ENCODE measurements around the gene MEGF11.

The MEGF11 gene

DNA sequence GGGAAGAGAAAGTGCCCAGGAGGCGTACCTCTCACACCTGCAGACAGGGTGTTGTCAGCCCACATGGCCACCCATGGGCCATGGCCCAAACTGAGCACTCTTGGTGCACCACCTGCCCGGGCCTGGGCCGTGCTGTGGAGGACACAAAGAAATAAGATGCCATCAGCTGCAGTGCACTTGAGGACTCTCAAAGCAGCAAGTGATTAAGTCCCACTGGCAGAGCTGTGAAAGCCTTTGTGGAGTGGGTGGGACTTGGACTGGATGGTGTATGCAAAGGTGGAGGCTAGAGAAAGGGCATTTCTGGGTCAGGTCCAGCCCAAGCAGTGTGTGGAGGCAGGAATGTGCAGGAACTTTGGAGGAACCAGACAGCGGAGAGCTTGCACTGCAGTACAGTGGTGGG lies 122.3 kb downstream of the MEGF11 start:
- H3K9ac ChIP-seq (ENCODE audit: low read depth, low read length): no peak overlapping the region
- no peak overlapping the region for H3K4me3 ChIP-seq (ENCODE audit: low read depth, low read length)
- no peaks in the 10 kb centered on the region for H3K36me3 ChIP-seq (ENCODE audit: control insufficient read depth, insufficient read depth, low read length)
- no peaks in the 10 kb centered on the region for H3K27me3 ChIP-seq (ENCODE audit: control insufficient read depth, insufficient read depth, low read length)
- H3K4me1 ChIP-seq (ENCODE audit: control insufficient read depth, insufficient read depth, low read length): peaks cover 1% of the 10 kb centered on the region
- H3K9me3 ChIP-seq (ENCODE audit: control insufficient read depth, insufficient read depth, low read length): no peaks in the 10 kb centered on the region

DNA sequence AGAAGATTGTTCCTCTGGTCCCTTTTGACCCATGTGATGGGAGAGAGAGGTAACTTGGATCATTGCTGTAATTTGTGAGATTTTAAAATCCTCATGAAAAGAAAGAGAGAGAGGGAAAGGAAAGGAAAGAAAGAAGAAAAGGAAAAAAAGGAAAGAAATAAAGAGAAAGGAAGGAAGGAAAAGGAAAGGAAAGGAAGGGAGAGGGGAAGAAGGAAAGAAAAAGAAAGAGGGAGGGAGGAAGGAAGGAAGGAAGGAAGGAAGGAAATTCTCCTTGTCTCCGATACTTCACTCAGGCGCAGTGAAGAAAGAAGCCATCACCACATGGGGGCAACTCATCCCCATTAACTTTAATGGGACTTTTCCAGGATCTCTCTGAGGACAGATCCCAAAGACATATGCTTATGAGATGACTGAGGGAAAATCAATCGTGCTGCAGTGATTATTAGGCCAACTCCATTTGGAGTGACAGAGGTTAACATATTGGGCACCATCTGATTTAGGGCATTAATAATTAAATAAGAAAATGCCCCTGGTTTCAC lies 123.0 kb downstream of the MEGF11 start:
- H3K36me3 ChIP-seq (ENCODE audit: control insufficient read depth, insufficient read depth, low read length): no peaks in the 10 kb centered on the region
- H3K4me1 ChIP-seq (ENCODE audit: control insufficient read depth, insufficient read depth, low read length): peaks cover 3% of the 10 kb centered on the region
- H3K4me3 ChIP-seq (ENCODE audit: low read depth, low read length): no peak overlapping the region
- H3K9me3 ChIP-seq (ENCODE audit: control insufficient read depth, insufficient read depth, low read length): no peaks in the 10 kb centered on the region
- H3K9ac ChIP-seq (ENCODE audit: low read depth, low read length): no peak overlapping the region
- H3K27me3 ChIP-seq (ENCODE audit: control insufficient read depth, insufficient read depth, low read length): no peaks in the 10 kb centered on the region

DNA sequence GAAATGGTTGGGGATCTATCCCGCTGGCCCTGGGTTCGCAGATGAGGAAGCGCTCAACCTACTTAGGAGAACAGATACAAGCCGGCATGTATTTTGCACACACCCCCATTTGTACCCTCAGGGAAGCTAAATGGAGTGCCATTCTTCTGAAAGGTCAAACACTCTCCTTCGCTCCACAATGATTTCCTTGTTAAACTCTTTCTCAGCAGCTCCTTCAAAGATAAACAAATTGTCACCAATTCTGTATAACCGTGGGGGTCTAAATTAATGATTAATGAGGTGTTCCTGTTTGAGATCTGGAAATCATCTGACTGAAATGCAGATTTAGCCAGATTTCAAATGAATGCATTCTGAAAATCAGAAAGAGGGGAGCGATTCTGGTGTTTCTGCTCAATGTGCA lies 124.0 kb downstream of the MEGF11 start:
- H3K9me3 ChIP-seq (ENCODE audit: control insufficient read depth, insufficient read depth, low read length): no peaks in the 10 kb centered on the region
- peaks cover 3% of the 10 kb centered on the region for H3K4me1 ChIP-seq (ENCODE audit: control insufficient read depth, insufficient read depth, low read length)
- no peaks in the 10 kb centered on the region for H3K36me3 ChIP-seq (ENCODE audit: control insufficient read depth, insufficient read depth, low read length)
- no peak overlapping the region for H3K4me3 ChIP-seq (ENCODE audit: low read depth, low read length)
- no peaks in the 10 kb centered on the region for H3K27me3 ChIP-seq (ENCODE audit: control insufficient read depth, insufficient read depth, low read length)
- no peak overlapping the region for H3K9ac ChIP-seq (ENCODE audit: low read depth, low read length)

DNA sequence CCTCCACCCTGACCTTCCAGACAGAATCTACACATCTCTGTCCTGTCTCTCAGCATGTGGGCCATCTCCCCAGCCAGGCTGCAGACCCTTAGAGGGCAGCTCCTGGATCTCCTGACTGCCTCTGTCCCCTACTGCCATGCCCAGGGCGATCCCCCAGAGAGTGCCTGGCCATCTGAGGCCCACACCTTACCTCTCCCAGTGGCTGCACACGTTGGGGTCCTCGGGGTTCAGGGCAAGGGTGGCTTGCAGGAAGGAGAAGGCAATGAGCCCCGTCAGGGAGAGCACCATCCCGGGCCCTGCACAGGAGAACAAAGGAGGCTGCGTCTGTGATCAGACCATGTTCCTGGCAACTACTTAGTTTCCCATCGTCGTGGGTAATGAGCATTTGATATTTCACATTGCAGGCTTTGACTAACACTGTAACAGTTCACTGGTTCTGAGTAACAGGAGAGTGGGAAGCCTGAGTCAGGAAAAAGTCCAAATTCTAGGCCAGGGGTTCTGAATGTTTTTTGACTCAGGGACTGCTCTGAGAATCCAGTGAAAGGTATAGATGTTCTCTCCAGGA lies 125.4 kb downstream of the MEGF11 start:
- H3K9me3 ChIP-seq (ENCODE audit: control insufficient read depth, insufficient read depth, low read length): no peaks in the 10 kb centered on the region
- H3K4me3 ChIP-seq (ENCODE audit: low read depth, low read length): no peak overlapping the region
- no peak overlapping the region for H3K9ac ChIP-seq (ENCODE audit: low read depth, low read length)
- H3K27me3 ChIP-seq (ENCODE audit: control insufficient read depth, insufficient read depth, low read length): no peaks in the 10 kb centered on the region
- H3K4me1 ChIP-seq (ENCODE audit: control insufficient read depth, insufficient read depth, low read length): peaks cover 3% of the 10 kb centered on the region
- H3K36me3 ChIP-seq (ENCODE audit: control insufficient read depth, insufficient read depth, low read length): no peaks in the 10 kb centered on the region

DNA sequence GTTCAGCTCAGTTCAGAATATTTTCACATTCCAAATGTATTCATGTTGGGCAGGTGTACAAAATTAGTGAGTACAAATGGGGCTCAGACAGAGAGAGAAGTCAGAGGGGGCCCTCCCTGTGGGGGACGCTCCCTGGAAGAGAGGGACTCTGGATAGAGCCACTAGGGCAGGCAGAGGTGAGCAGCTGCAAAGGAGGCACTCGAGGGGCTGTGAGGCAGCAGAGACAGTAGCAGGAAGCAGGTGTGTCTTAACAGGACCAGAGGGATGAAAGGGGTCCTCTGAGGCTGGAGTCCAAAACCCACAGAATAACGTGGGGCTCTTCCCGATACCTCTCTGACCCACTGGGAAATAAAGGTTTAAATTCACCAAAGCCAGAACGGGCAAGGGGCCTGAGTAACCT lies 127.1 kb downstream of the MEGF11 start:
- H3K36me3 ChIP-seq (ENCODE audit: control insufficient read depth, insufficient read depth, low read length): no peaks in the 10 kb centered on the region
- no peaks in the 10 kb centered on the region for H3K27me3 ChIP-seq (ENCODE audit: control insufficient read depth, insufficient read depth, low read length)
- H3K4me3 ChIP-seq (ENCODE audit: low read depth, low read length): no peak overlapping the region
- no peak overlapping the region for H3K9ac ChIP-seq (ENCODE audit: low read depth, low read length)
- no peaks in the 10 kb centered on the region for H3K9me3 ChIP-seq (ENCODE audit: control insufficient read depth, insufficient read depth, low read length)
- H3K4me1 ChIP-seq (ENCODE audit: control insufficient read depth, insufficient read depth, low read length): peaks cover 3% of the 10 kb centered on the region

DNA sequence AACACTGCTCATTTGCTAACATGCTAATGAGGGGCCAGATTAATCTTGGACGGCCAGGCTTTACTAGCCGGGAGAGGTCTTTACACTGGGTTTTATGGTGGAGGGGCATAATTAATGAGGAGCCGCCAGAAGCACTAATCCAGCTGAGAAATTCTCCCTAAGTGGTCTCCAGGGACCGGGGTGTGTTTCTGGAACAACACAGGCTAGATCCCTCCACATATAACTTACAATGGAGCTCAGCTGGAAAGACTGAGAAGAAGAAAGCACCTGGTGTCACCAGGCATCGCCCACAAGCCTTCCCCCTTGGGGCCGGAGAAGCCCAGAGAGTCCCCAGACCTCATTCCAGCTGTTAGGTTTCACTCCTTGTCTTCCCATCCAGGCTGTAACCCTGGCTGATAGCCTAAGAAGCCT lies 127.5 kb downstream of the MEGF11 start:
- Histone ChIP-seq H3K9ac (ENCODE audit: low read depth, low read length) (no peak overlapping the region), H3K4me1 (ENCODE audit: control insufficient read depth, insufficient read depth, low read length) (peaks cover 3% of the 10 kb centered on the region), H3K9me3 (ENCODE audit: control insufficient read depth, insufficient read depth, low read length) (no peaks in the 10 kb centered on the region), H3K27me3 (ENCODE audit: control insufficient read depth, insufficient read depth, low read length) (no peaks in the 10 kb centered on the region), H3K4me3 (ENCODE audit: low read depth, low read length) (no peak overlapping the region), H3K36me3 (ENCODE audit: control insufficient read depth, insufficient read depth, low read length) (no peaks in the 10 kb centered on the region)

DNA sequence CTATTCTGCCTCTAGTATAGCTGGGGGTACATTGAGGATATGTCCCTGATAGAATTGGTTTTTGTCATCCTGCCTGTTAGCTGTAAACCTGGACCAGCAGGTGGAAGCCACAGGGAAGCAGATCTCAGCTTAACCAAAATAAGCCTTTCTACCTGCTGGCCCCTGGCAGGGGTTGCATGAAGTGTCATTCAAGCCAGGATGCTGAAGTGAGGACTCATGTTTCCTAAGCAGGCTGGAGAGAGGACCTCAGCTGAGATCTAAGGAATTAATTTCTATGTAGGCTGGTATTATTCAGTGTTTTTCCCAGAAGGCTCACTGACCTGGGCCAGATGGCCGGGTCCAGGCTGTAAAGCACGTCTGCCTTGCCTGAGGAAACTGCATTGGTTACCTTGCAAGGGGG lies 128.9 kb downstream of the MEGF11 start:
- Histone ChIP-seq H3K36me3 (ENCODE audit: control insufficient read depth, insufficient read depth, low read length) (no peaks in the 10 kb centered on the region), H3K27me3 (ENCODE audit: control insufficient read depth, insufficient read depth, low read length) (no peaks in the 10 kb centered on the region), H3K9me3 (ENCODE audit: control insufficient read depth, insufficient read depth, low read length) (no peaks in the 10 kb centered on the region), H3K9ac (ENCODE audit: low read depth, low read length) (no peak overlapping the region), H3K4me1 (ENCODE audit: control insufficient read depth, insufficient read depth, low read length) (peaks cover 3% of the 10 kb centered on the region), H3K4me3 (ENCODE audit: low read depth, low read length) (no peak overlapping the region)

DNA sequence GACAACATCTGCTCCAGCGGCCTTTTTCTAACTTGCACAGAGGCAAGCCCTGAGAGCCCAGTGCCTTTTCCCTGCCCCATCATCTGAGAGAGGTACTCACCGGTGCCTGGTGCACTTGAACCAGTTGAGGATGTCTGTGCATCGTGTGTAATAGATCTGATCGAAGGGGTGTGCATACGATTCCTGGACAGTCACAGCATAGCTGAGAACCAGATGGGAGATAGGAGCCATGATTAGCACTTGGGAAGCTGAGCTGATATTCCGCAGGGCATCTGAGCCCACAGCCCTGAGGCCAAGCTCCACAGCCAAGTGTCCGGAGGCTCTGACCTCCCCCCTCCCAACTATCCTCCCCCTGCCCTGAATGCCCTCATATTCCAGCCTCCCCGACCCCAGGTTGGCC lies 129.8 kb downstream of the MEGF11 start:
- Histone ChIP-seq H3K27me3 (ENCODE audit: control insufficient read depth, insufficient read depth, low read length) (no peaks in the 10 kb centered on the region), H3K4me1 (ENCODE audit: control insufficient read depth, insufficient read depth, low read length) (peaks cover 3% of the 10 kb centered on the region), H3K36me3 (ENCODE audit: control insufficient read depth, insufficient read depth, low read length) (no peaks in the 10 kb centered on the region), H3K9me3 (ENCODE audit: control insufficient read depth, insufficient read depth, low read length) (no peaks in the 10 kb centered on the region), H3K4me3 (ENCODE audit: low read depth, low read length) (no peak overlapping the region), H3K9ac (ENCODE audit: low read depth, low read length) (no peak overlapping the region)

DNA sequence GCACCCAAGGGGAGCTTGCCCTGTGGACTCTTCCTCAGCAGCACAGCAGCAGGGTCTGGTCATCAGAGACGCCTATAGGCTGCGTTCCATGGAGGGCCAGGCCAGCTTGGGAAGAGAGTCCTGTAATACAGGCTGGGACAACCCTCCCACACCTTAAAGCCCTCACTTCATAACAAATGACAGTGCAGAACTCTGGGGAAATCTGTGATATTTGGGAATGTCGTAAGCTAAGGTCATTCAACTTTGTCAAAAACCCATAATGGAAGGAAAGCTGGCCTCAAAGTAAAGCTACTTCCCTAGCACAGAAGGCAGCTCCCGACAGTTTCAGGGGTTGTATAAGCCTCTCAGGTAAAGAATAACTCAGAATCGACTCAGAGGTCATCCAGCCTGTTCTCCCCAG lies 133.1 kb downstream of the MEGF11 start:
- Histone ChIP-seq H3K9me3 (ENCODE audit: control insufficient read depth, insufficient read depth, low read length) (no peaks in the 10 kb centered on the region), H3K9ac (ENCODE audit: low read depth, low read length) (no peak overlapping the region), H3K4me3 (ENCODE audit: low read depth, low read length) (no peak overlapping the region), H3K4me1 (ENCODE audit: control insufficient read depth, insufficient read depth, low read length) (peaks cover 2% of the 10 kb centered on the region), H3K27me3 (ENCODE audit: control insufficient read depth, insufficient read depth, low read length) (no peaks in the 10 kb centered on the region), H3K36me3 (ENCODE audit: control insufficient read depth, insufficient read depth, low read length) (no peaks in the 10 kb centered on the region)

DNA sequence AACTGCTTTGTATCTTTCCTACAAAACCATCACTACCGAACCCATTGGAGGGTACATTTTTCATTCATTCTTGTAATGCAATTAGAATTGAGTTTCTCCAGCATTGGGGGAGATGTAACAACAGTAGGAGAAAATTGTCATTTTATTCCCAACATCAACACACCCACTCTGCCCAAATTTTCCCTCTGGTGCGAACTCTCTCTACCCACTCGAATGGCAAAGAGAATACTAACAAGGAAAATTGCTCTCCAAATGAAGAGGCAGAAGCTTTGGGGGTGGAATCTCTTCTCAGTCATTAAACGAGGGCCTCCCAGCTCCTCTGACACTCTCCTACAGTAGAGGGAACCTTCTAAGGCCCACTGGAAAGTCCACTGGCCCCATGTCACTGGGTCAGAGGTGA lies 135.7 kb downstream of the MEGF11 start:
- Histone ChIP-seq H3K9me3 (ENCODE audit: control insufficient read depth, insufficient read depth, low read length) (no peaks in the 10 kb centered on the region), H3K4me3 (ENCODE audit: low read depth, low read length) (no peak overlapping the region), H3K27me3 (ENCODE audit: control insufficient read depth, insufficient read depth, low read length) (no peaks in the 10 kb centered on the region), H3K36me3 (ENCODE audit: control insufficient read depth, insufficient read depth, low read length) (no peaks in the 10 kb centered on the region), H3K4me1 (ENCODE audit: control insufficient read depth, insufficient read depth, low read length) (peaks cover 2% of the 10 kb centered on the region), H3K9ac (ENCODE audit: low read depth, low read length) (no peak overlapping the region)

DNA sequence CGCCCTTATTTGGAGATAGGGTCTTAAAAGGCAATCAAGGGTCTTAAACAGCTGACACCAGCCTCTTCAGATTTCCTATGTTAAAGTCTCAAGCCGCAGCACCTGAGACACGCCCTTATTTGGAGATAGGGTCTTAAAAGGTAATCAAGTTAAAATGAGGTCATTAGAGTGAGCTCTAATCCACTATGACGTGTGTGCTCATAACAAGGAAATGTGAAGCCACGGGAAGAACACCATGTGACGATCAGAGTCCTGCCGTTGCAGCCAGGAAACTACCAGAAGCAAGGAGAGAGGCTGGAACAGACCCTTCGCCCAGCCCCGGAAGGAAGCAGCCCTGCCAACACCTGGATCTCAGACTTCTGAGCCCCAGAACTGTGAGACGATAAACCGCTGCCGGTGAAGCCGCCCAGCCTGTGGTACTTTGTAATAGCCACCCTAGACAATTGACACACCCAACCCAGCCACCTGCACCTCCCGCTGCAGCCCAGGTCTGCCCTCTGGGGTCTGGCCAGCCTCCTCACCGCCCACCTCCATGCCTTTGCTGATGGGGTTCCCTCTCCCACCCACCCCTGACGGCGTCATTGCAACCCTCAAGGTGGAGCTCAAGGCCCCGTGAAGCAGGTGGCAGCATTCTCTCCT lies 137.9 kb downstream of the MEGF11 start:
- Histone ChIP-seq H3K9ac (ENCODE audit: low read depth, low read length) (no peak overlapping the region), H3K4me3 (ENCODE audit: low read depth, low read length) (no peak overlapping the region), H3K9me3 (ENCODE audit: control insufficient read depth, insufficient read depth, low read length) (no peaks in the 10 kb centered on the region), H3K27me3 (ENCODE audit: control insufficient read depth, insufficient read depth, low read length) (no peaks in the 10 kb centered on the region), H3K4me1 (ENCODE audit: control insufficient read depth, insufficient read depth, low read length) (peaks cover 2% of the 10 kb centered on the region), H3K36me3 (ENCODE audit: control insufficient read depth, insufficient read depth, low read length) (no peaks in the 10 kb centered on the region)

DNA sequence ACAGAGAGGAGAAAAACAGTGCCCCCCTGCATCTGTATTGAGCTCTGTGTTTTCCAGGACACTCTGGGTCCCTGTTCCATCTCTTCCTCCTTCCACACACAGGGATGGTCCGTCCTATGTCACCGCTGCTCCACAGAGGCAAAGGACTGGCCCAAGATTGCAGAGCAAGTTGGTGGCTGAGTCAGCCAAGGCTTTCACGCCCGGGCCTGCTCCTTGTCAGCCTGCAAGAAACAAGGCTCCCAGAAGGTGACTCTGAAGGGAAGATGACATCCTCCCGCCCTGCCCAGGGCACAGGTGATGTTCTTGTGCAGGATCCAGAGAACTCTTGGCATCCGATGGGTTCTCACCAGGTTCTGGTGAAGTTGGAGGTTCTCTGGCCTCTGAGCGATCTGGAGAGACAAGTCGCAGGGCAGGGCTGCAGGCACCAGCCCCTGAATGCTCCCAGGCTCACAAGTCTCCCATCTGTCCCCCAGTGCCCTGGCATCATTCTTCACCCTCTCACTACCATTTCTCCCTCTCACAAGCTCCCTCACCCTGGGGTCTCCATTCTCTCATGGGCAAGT lies 138.6 kb downstream of the MEGF11 start:
- Histone ChIP-seq H3K4me3 (ENCODE audit: low read depth, low read length) (no peak overlapping the region), H3K4me1 (ENCODE audit: control insufficient read depth, insufficient read depth, low read length) (peaks cover 2% of the 10 kb centered on the region), H3K9ac (ENCODE audit: low read depth, low read length) (no peak overlapping the region), H3K9me3 (ENCODE audit: control insufficient read depth, insufficient read depth, low read length) (no peaks in the 10 kb centered on the region), H3K36me3 (ENCODE audit: control insufficient read depth, insufficient read depth, low read length) (no peaks in the 10 kb centered on the region), H3K27me3 (ENCODE audit: control insufficient read depth, insufficient read depth, low read length) (no peaks in the 10 kb centered on the region)
